Neural cell (in vitro differentiated cells): Measurements from ENCODE around the gene ANHX. TPM values are rescaled to one million over a fixed set of nuclear protein-coding genes. Genes with fewer than 3 reads are reported as not detected.

Experiments used
- H2AFZ ChIP-seq: fragments of 200-600, 300-800 bp; sonication (generic), shearing (Covaris generic); 2 replicates; pipeline ENCODE4 v1.6.0; 2014; ENCODE audit warnings: low read depth, mild to moderate bottlenecking, antibody characterized with exemption, low read length, moderate library complexity
- H3F3A ChIP-seq: fragments of 200-600 bp; shearing (Covaris generic); 2 replicates; pipeline ENCODE4 v1.6.1; 2016; ENCODE audit warnings: mild to moderate bottlenecking, moderate library complexity, mixed read lengths, antibody characterized with exemption, low read length; ENCODE audit not compliant: insufficient read depth, poor library complexity, severe bottlenecking
- H3K27ac ChIP-seq: fragments of 200-600, 300-800 bp; sonication (generic), shearing (Covaris generic); 2 replicates; pipeline ENCODE4 v1.5.1; 2014; ENCODE audit warnings: mild to moderate bottlenecking, low read length, moderate library complexity
- H3K27me3 ChIP-seq: fragments of 300-800, 200-600 bp; sonication (generic), shearing (Covaris generic); 2 replicates; pipeline ENCODE4 v1.6.0; 2014; ENCODE audit warnings: mild to moderate bottlenecking, low read depth, low read length, moderate library complexity; ENCODE audit not compliant: insufficient read depth
- H3K36me3 ChIP-seq: fragments of 300-800, 200-600 bp; sonication (generic), shearing (Covaris generic); 2 replicates; pipeline ENCODE4 v1.5.1; 2014; ENCODE audit warnings: mild to moderate bottlenecking, antibody characterized with exemption, low read length, moderate library complexity; ENCODE audit not compliant: insufficient read depth
- H3K4me2 ChIP-seq: fragments of 300-800, 200-600 bp; sonication (generic), shearing (Covaris generic); 2 replicates; pipeline ENCODE4 v1.6.0; 2014; ENCODE audit warnings: mild to moderate bottlenecking, low read length
- H3K4me3 ChIP-seq: fragments of 300-800, 200-600 bp; sonication (generic), shearing (Covaris generic); 2 replicates; pipeline ENCODE4 v1.5.1; 2014; ENCODE audit warnings: mild to moderate bottlenecking, low read length, moderate library complexity
- H3K79me2 ChIP-seq: fragments of 200-600 bp; shearing (Covaris generic); replicated peaks from 2 replicates; pipeline ENCODE4 v1.6.0; 2014; ENCODE audit warnings: mild to moderate bottlenecking, low read length, moderate library complexity; ENCODE audit not compliant: insufficient read depth
- H3K9ac ChIP-seq: fragments of 300-800, 200-600 bp; sonication (generic), shearing (Covaris generic); 2 replicates; pipeline ENCODE4 v1.6.1; 2016; ENCODE audit warnings: mild to moderate bottlenecking, low read length, mixed read lengths
- H3K9me2 ChIP-seq: fragments of 200-600 bp; shearing (Covaris generic); 2 replicates; pipeline ENCODE4 v1.6.1; 2016; ENCODE audit warnings: mild to moderate bottlenecking, low read length, mixed read lengths; ENCODE audit not compliant: insufficient read depth
- H3K9me3 ChIP-seq: fragments of 200-600, 300-800 bp; sonication (generic), shearing (Covaris generic); 2 replicates; pipeline ENCODE4 v1.6.1; 2016; ENCODE audit warnings: mild to moderate bottlenecking, mixed run types, low read length, moderate library complexity, mixed read lengths
- H4K20me1 ChIP-seq: fragments of 200-600 bp; shearing (Covaris generic); 2 replicates; pipeline ENCODE4 v1.6.1; 2016; ENCODE audit warnings: mild to moderate bottlenecking, mixed run types; ENCODE audit not compliant: insufficient read depth
- EP300 ChIP-seq: fragments of 450-650 bp; conservative IDR thresholded peaks from 2 replicates; pipeline ENCODE4 v1.6.1; 2014; ENCODE audit warnings: antibody characterized with exemption, mild to moderate bottlenecking, moderate library complexity; ENCODE audit not compliant: poor library complexity, severe bottlenecking
- EZH2 ChIP-seq: fragments of 200-600, 300-800 bp; shearing (Covaris generic), sonication (generic); IDR thresholded peaks from 2 replicates; pipeline ENCODE4 v1.6.1; 2014; ENCODE audit warnings: antibody characterized with exemption, low read length, borderline replicate concordance, mild to moderate bottlenecking; ENCODE audit not compliant: insufficient read depth, poor library complexity, severe bottlenecking
- MXI1 ChIP-seq: fragments of 450-650 bp; conservative IDR thresholded peaks from 2 replicates; pipeline ENCODE4 v1.6.1; 2014; ENCODE audit warnings: antibody characterized with exemption, mild to moderate bottlenecking; ENCODE audit not compliant: poor library complexity, severe bottlenecking
- POLR2AphosphoS5 ChIP-seq: IDR thresholded peaks from 2 replicates; pipeline ENCODE4 v1.6.1; 2012
- RAD21 ChIP-seq: fragments of 450-650 bp; conservative IDR thresholded peaks from 2 replicates; pipeline ENCODE4 v1.6.1; 2014; ENCODE audit warnings: antibody characterized with exemption, mild to moderate bottlenecking, moderate library complexity
- SMC3 ChIP-seq: fragments of 450-650 bp; conservative IDR thresholded peaks from 2 replicates; pipeline ENCODE4 v1.6.1; 2014; ENCODE audit warnings: antibody characterized with exemption, mild to moderate bottlenecking, moderate library complexity; ENCODE audit not compliant: poor library complexity
- TAF1 ChIP-seq: IDR thresholded peaks from 2 replicates; pipeline ENCODE4 v1.6.1; 2012; ENCODE audit warnings: low read depth
- polyA plus RNA-seq: library from polyadenylated mRNA; depleted of rRNA; stranded (reverse); fragments of >200 nt; gene quantifications from 2 replicates; pipeline ENCODE4 v1.2.3, GENCODE V29; 2014
- TF ChIP-seq, protein P1 (sequence below): IDR thresholded peaks from 2 replicates; pipeline ENCODE4 v1.6.1; 2012; ENCODE audit warnings: borderline replicate concordance
- TF ChIP-seq, protein P2 (sequence below): fragments of 450-650 bp; IDR thresholded peaks from 2 replicates; pipeline ENCODE4 v1.5.1; 2014; ENCODE audit warnings: antibody characterized with exemption, mild to moderate bottlenecking, moderate library complexity; ENCODE audit not compliant: poor library complexity, severe bottlenecking

Gene ANHX
- polyA plus RNA-seq, 1 donor from 2014 or later = not detected

DNA sequence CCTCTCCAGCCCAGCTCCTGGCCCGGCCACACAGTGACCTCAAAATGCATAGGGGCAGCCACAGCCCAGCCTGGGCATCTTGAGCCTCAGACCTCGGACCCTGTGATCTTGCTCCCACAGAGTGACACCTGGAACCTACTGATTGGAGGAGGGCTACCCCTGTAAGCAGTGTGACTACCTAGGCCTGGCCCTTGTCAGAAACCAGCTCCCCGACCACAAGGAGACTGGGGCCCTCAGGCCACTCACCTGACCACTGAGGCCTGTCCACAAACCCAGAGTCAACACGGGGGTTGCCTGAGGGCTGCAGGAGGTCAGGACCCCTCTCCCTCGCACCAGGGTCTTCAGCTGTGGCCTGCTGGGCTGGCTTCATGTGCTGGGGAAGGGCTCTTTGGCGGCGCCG, 9.0 kb downstream of the ANHX start:
- Histone ChIP-seq H4K20me1 (no peaks in the 10 kb centered on the region), H3K9me2 (no peaks in the 10 kb centered on the region), H3K4me2 (no peak overlapping the region), H3K79me2 (no peaks in the 10 kb centered on the region), H2AFZ (no peak overlapping the region), H3F3A (no peaks in the 10 kb centered on the region), H3K27me3 (no peaks in the 10 kb centered on the region), H3K36me3 (no peaks in the 10 kb centered on the region), H3K4me3 (no peak overlapping the region), H3K9ac (no peak overlapping the region), H3K27ac (no peak overlapping the region), H3K9me3 (peaks cover 21% of the 10 kb centered on the region)
- TF ChIP-seq, protein P1, sequence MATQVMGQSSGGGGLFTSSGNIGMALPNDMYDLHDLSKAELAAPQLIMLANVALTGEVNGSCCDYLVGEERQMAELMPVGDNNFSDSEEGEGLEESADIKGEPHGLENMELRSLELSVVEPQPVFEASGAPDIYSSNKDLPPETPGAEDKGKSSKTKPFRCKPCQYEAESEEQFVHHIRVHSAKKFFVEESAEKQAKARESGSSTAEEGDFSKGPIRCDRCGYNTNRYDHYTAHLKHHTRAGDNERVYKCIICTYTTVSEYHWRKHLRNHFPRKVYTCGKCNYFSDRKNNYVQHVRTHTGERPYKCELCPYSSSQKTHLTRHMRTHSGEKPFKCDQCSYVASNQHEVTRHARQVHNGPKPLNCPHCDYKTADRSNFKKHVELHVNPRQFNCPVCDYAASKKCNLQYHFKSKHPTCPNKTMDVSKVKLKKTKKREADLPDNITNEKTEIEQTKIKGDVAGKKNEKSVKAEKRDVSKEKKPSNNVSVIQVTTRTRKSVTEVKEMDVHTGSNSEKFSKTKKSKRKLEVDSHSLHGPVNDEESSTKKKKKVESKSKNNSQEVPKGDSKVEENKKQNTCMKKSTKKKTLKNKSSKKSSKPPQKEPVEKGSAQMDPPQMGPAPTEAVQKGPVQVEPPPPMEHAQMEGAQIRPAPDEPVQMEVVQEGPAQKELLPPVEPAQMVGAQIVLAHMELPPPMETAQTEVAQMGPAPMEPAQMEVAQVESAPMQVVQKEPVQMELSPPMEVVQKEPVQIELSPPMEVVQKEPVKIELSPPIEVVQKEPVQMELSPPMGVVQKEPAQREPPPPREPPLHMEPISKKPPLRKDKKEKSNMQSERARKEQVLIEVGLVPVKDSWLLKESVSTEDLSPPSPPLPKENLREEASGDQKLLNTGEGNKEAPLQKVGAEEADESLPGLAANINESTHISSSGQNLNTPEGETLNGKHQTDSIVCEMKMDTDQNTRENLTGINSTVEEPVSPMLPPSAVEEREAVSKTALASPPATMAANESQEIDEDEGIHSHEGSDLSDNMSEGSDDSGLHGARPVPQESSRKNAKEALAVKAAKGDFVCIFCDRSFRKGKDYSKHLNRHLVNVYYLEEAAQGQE = no peak
- TF ChIP-seq, protein P2, sequence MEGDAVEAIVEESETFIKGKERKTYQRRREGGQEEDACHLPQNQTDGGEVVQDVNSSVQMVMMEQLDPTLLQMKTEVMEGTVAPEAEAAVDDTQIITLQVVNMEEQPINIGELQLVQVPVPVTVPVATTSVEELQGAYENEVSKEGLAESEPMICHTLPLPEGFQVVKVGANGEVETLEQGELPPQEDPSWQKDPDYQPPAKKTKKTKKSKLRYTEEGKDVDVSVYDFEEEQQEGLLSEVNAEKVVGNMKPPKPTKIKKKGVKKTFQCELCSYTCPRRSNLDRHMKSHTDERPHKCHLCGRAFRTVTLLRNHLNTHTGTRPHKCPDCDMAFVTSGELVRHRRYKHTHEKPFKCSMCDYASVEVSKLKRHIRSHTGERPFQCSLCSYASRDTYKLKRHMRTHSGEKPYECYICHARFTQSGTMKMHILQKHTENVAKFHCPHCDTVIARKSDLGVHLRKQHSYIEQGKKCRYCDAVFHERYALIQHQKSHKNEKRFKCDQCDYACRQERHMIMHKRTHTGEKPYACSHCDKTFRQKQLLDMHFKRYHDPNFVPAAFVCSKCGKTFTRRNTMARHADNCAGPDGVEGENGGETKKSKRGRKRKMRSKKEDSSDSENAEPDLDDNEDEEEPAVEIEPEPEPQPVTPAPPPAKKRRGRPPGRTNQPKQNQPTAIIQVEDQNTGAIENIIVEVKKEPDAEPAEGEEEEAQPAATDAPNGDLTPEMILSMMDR = no peak
- TF ChIP-seq EP300 (no peak), MXI1 (no peak), POLR2AphosphoS5 (no peak), RAD21 (no peak), TAF1 (no peak), SMC3 (no peak), EZH2 (no peak)

DNA sequence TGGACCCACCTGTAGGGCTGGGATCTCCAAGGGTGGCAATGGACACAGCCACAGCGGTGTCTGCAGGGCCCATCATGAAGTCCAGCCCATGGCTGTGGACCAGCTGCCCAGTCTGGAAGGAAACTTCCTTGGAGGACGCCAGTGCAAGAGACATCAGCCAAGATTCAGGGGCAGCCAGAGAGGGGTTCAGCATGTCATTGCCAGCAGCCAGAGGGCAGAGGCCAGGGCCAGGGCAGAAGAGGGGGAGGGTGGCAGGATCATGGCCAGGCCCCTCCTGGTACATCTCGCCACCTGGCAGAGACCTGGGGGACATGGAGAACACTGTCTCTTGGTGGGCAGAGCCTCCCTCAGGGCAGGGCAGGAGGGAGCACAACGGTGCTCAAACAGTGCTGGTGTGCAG, 10.2 kb downstream of the ANHX start:
- no peak for TF ChIP-seq POLR2AphosphoS5
- TF ChIP-seq, protein P1 = no peak
- no peak for TF ChIP-seq EZH2
- TF ChIP-seq MXI1 = no peak
- TF ChIP-seq TAF1 = no peak
- TF ChIP-seq, protein P2 = no peak
- TF ChIP-seq EP300 = no peak
- no peak for TF ChIP-seq SMC3
- TF ChIP-seq RAD21 = no peak
- Histone ChIP-seq H3K4me2 (no peak overlapping the region), H3K4me3 (no peak overlapping the region), H2AFZ (no peak overlapping the region), H3K27me3 (no peaks in the 10 kb centered on the region), H3K9me2 (no peaks in the 10 kb centered on the region), H3F3A (no peaks in the 10 kb centered on the region), H3K9me3 (peaks cover 24% of the 10 kb centered on the region), H3K9ac (no peak overlapping the region), H3K36me3 (no peaks in the 10 kb centered on the region), H3K79me2 (no peaks in the 10 kb centered on the region), H3K27ac (no peak overlapping the region), H4K20me1 (no peaks in the 10 kb centered on the region)
